ENCODE measurements around the gene EPHA4.

GRCh38 chr2:221563270-221563985, 8.7 kb downstream of the EPHA4 start:
- TF ChIP-seq EP300 (IDR thresholded peaks at IDR 0.05; ENCODE audit: borderline replicate concordance) (no peak), REST (IDR thresholded peaks at IDR 0.05; ENCODE audit: low read depth) (no peak), YY1 (IDR thresholded peaks at IDR 0.05; ENCODE audit: low read depth) (no peak), RAD21 (IDR thresholded peaks at IDR 0.05; ENCODE audit: low read depth) (no peak), CREB1 (IDR thresholded peaks at IDR 0.05; ENCODE audit: low read depth) (no peak), CEBPB (IDR thresholded peaks at IDR 0.05) (no peak), FOXM1 (IDR thresholded peaks at IDR 0.05; ENCODE audit: borderline replicate concordance, low read depth) (no peak), NFIC (IDR thresholded peaks at IDR 0.05) (no peak), TAF1 (IDR thresholded peaks at IDR 0.05; ENCODE audit: low read depth) (no peak)
- TF ChIP-seq, protein P1, sequence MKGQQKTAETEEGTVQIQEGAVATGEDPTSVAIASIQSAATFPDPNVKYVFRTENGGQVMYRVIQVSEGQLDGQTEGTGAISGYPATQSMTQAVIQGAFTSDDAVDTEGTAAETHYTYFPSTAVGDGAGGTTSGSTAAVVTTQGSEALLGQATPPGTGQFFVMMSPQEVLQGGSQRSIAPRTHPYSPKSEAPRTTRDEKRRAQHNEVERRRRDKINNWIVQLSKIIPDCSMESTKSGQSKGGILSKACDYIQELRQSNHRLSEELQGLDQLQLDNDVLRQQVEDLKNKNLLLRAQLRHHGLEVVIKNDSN (IDR thresholded peaks at IDR 0.05): no peak
